Limb (tissue), 2 donors: ENCODE results near the gene CEP120.
A peak's percentile ranks its signal among the peaks of the same experiment; 100 is the strongest.
"Not testable (repeated sequence)": the region's sequence is repeated elsewhere in the genome, so short reads cannot be mapped to it uniquely, and the experiment has no call there.

Source experiments
- DNase-seq, 2 donors: peaks; one replicate each; pipeline ENCODE4 v3.0.0-alpha.2; 2016; ENCODE audit errors: extremely low spot score in 2 of 2

Gene CEP120

GRCh38 chr5:123423278-123424149 lies at the start of gene CEP120:
Gene CEP120, minus strand, starts transcription at chr5:123423403. Its CDS starts 405 bp downstream, at chr5:123422998.
- DNase-seq = peak; percentile 97 to 100

- DNase-seq = no peak
Observed at GRCh38 chr5:123472150-123472924, 49.1 kb upstream of the CEP120 start.

GRCh38 chr5:123471385-123471784 lies 48.2 kb upstream of the CEP120 start:
- DNase-seq = no peak

- not testable (repeated sequence) for DNase-seq
Observed at GRCh38 chr5:123466839-123467238, 43.6 kb upstream of the CEP120 start.

- DNase-seq = no peak
Observed at GRCh38 chr5:123460296-123460729, 37.1 kb upstream of the CEP120 start.

- DNase-seq = not testable (repeated sequence)
Observed at GRCh38 chr5:123458994-123459393, 35.8 kb upstream of the CEP120 start.

GRCh38 chr5:123456242-123456641 lies 33.0 kb upstream of the CEP120 start:
- no peak for DNase-seq

- DNase-seq = no peak
Observed at GRCh38 chr5:123455640-123456039, 32.4 kb upstream of the CEP120 start.

GRCh38 chr5:123455095-123455494 lies 31.9 kb upstream of the CEP120 start:
- DNase-seq = no peak

GRCh38 chr5:123454259-123454911 lies 31.2 kb upstream of the CEP120 start:
- DNase-seq = no peak

- DNase-seq = no peak
Observed at GRCh38 chr5:123452401-123452800, 29.2 kb upstream of the CEP120 start.

- DNase-seq = no peak
Observed at GRCh38 chr5:123451047-123451446, 27.8 kb upstream of the CEP120 start.

- DNase-seq = no peak
Observed at GRCh38 chr5:123450640-123451039, 27.4 kb upstream of the CEP120 start.

GRCh38 chr5:123450114-123450513 lies 26.9 kb upstream of the CEP120 start:
- DNase-seq = no peak

- no peak for DNase-seq
Observed at GRCh38 chr5:123449424-123449974, 26.3 kb upstream of the CEP120 start.

GRCh38 chr5:123448743-123449142 lies 25.5 kb upstream of the CEP120 start:
- no peak for DNase-seq

- no peak for DNase-seq
Observed at GRCh38 chr5:123448017-123448617, 24.9 kb upstream of the CEP120 start.

- no peak for DNase-seq
Observed at GRCh38 chr5:123444016-123444415, 20.8 kb upstream of the CEP120 start.

- no peak for DNase-seq
Observed at GRCh38 chr5:123441408-123441807, 18.2 kb upstream of the CEP120 start.

- DNase-seq = no peak
Observed at GRCh38 chr5:123440456-123441181, 17.4 kb upstream of the CEP120 start.

GRCh38 chr5:123439709-123440108 lies 16.5 kb upstream of the CEP120 start:
- no peak for DNase-seq
